WTC11 (cell line): Measurements from ENCODE around the gene INSC. TPM values are rescaled to one million over a fixed set of nuclear protein-coding genes. Genes with fewer than 3 reads are reported as not detected.

Experiments
- ATAC-seq: fragments of 200-7000 bp; cut with Tn5 transposase; 2 replicates; pipeline ENCODE4 v1.10.0; 2021; ENCODE audit warnings: mild to moderate bottlenecking, moderate library complexity
- CTCF ChIA-PET: fragments of 300-600 bp; sonication (Branson Sonifier 250); formaldehyde crosslinking; loops from one replicate; lab custom pipeline; 2021; ENCODE audit warnings: antibody characterized with exemption; lab: Charles Lee
- POLR2A ChIA-PET: fragments of 350-600 bp; sonication (Branson Sonifier 250); formaldehyde crosslinking; loops from one replicate; lab custom pipeline; 2021; ENCODE audit warnings: antibody characterized with exemption; lab: Charles Lee
- DNase-seq: peaks from one replicate; pipeline ENCODE4 v3.0.0; 2021; ENCODE audit warnings: low spot score
- H3K27ac Mint-ChIP-seq: 2 replicates; pipeline ENCODE4 v1.8.0; 2021; ENCODE audit warnings: mixed read lengths
- H3K27me3 Mint-ChIP-seq: 2 replicates; pipeline ENCODE4 v1.8.0; 2021; ENCODE audit warnings: low read depth, mild to moderate bottlenecking, moderate library complexity, mixed read lengths
- H3K36me3 Mint-ChIP-seq: 2 replicates; pipeline ENCODE4 v1.8.0; 2021; ENCODE audit warnings: mixed read lengths
- H3K4me1 Mint-ChIP-seq: 2 replicates; pipeline ENCODE4 v1.8.0; 2022; ENCODE audit warnings: mixed read lengths
- H3K4me3 Mint-ChIP-seq: 2 replicates; pipeline ENCODE4 v1.8.0; 2021; ENCODE audit warnings: mild to moderate bottlenecking, moderate library complexity, mixed read lengths
- H3K9me3 Mint-ChIP-seq: 2 replicates; pipeline ENCODE4 v1.8.0; 2021; ENCODE audit warnings: mixed read lengths
- CREM ChIP-seq: sonication (generic); formaldehyde crosslinking; IDR thresholded peaks from 2 replicates; pipeline ENCODE4 v1.8.1; 2022; ENCODE audit warnings: mild to moderate bottlenecking, missing genetic modification reagents, moderate library complexity
- EMX1 ChIP-seq: fragments of 250-450 bp; sonication (Bioruptor Pico); IDR thresholded peaks from 2 replicates; pipeline ENCODE4 v1.8.0; 2021; ENCODE audit warnings: mild to moderate bottlenecking
- ERG ChIP-seq: fragments of 250-450 bp; sonication (Bioruptor Pico); IDR thresholded peaks from 2 replicates; pipeline ENCODE4 v1.8.0; 2021; ENCODE audit warnings: mild to moderate bottlenecking
- ESRRA ChIP-seq: sonication (generic); formaldehyde crosslinking; IDR thresholded peaks from 2 replicates; pipeline ENCODE4 v1.8.1; 2022; ENCODE audit warnings: mild to moderate bottlenecking, missing genetic modification reagents, borderline replicate concordance
- FOXP1 ChIP-seq: sonication (generic); formaldehyde crosslinking; IDR thresholded peaks from 2 replicates; pipeline ENCODE4 v1.8.0; 2022; ENCODE audit warnings: missing genetic modification reagents, mild to moderate bottlenecking, moderate library complexity, borderline replicate concordance
- FOXP4 ChIP-seq: sonication (generic); formaldehyde crosslinking; IDR thresholded peaks from 2 replicates; pipeline ENCODE4 v1.8.0; 2022; ENCODE audit warnings: mild to moderate bottlenecking, missing genetic modification reagents
- HMGA2 ChIP-seq: fragments of 250-450 bp; sonication (Bioruptor Pico); IDR thresholded peaks from 2 replicates; pipeline ENCODE4 v1.4.0; 2021; ENCODE audit warnings: mild to moderate bottlenecking, moderate library complexity
- JUN ChIP-seq: sonication (generic); formaldehyde crosslinking; IDR thresholded peaks from 2 replicates; pipeline ENCODE4 v1.8.0; 2023; ENCODE audit warnings: mild to moderate bottlenecking, missing genetic modification reagents
- MLX ChIP-seq: sonication (generic); formaldehyde crosslinking; IDR thresholded peaks from 2 replicates; pipeline ENCODE4 v1.8.1; 2023; ENCODE audit warnings: mild to moderate bottlenecking, missing genetic modification reagents, moderate library complexity
- PRRX2 ChIP-seq: fragments of 250-450 bp; sonication (Bioruptor Pico); IDR thresholded peaks from 2 replicates; pipeline ENCODE4 v1.8.0; 2021; ENCODE audit warnings: mild to moderate bottlenecking
- SMAD3 ChIP-seq: sonication (generic); formaldehyde crosslinking; IDR thresholded peaks from 2 replicates; pipeline ENCODE4 v1.8.0; 2022; ENCODE audit warnings: missing genetic modification reagents, mild to moderate bottlenecking, borderline replicate concordance
- ZBTB21 ChIP-seq: sonication (generic); formaldehyde crosslinking; IDR thresholded peaks from 2 replicates; pipeline ENCODE4 v1.8.1; 2023; ENCODE audit warnings: mild to moderate bottlenecking, missing genetic modification reagents, borderline replicate concordance
- ZNF138 ChIP-seq: sonication (generic); formaldehyde crosslinking; conservative IDR thresholded peaks from 2 replicates; pipeline ENCODE4 v1.8.1; 2022; ENCODE audit warnings: mild to moderate bottlenecking, moderate library complexity, missing genetic modification reagents
- ZNF396 ChIP-seq: fragments of 250-450 bp; sonication (Bioruptor Pico); IDR thresholded peaks from 2 replicates; pipeline ENCODE4 v1.8.0; 2021; ENCODE audit warnings: mild to moderate bottlenecking, moderate library complexity, borderline replicate concordance
- ZNF532 ChIP-seq: fragments of 250-450 bp; sonication (Bioruptor Pico); IDR thresholded peaks from 2 replicates; pipeline ENCODE4 v1.9.0; 2021; ENCODE audit warnings: mild to moderate bottlenecking, borderline replicate concordance
- ZNF671 ChIP-seq: fragments of 250-450 bp; sonication (Bioruptor Pico); IDR thresholded peaks from 2 replicates; pipeline ENCODE4 v1.8.0; 2021; ENCODE audit warnings: mild to moderate bottlenecking
- ZSCAN18 ChIP-seq: fragments of 250-450 bp; sonication (Bioruptor Pico); IDR thresholded peaks from 2 replicates; pipeline ENCODE4 v2.1.2; 2022; ENCODE audit warnings: mild to moderate bottlenecking, moderate library complexity
- total RNA-seq: library from RNA; stranded (reverse); gene quantifications from 3 replicates; pipeline ENCODE4 v1.2.3, GENCODE V29; 2021
- TF ChIP-seq, protein P1 (sequence below): sonication (generic); formaldehyde crosslinking; IDR thresholded peaks from 2 replicates; pipeline ENCODE4 v1.8.0; 2022; ENCODE audit warnings: mild to moderate bottlenecking, missing genetic modification reagents
- TF ChIP-seq, protein P2 (sequence below): sonication (generic); formaldehyde crosslinking; IDR thresholded peaks from 2 replicates; pipeline ENCODE4 v1.8.1; 2023; ENCODE audit warnings: mild to moderate bottlenecking, missing genetic modification reagents

The INSC gene
- total RNA-seq, 1 experiment from 2014 or later, result 0.44 TPM

DNA sequence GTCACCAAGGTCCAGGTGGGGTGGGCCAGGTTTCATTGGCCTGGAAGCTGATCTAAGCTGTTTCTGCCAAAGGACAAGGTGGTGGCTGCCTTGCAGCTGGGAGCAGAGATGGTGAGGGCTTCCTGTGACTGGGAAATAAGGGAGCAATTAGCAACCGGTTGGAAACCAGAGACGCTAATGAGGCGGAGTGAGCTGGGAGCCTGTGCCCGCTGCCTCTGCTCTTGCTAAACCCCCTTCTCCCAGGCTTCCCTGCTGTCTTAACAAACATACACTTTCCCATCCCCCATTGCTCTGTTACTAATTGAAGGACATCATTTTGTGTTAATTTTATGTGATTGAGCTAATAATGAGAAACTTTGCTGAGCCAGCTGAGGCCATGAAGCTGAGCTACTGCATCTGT lies 121.8 kb downstream of the INSC start:
- no peaks in the 10 kb centered on the region for H3K27me3 Mint-ChIP-seq
- TF ChIP-seq ZBTB21 (CRISPR knock-in tag) (no peak), ZNF396 (CRISPR knock-in tag) (no peak), PRRX2 (CRISPR knock-in tag) (no peak), ZNF532 (CRISPR knock-in tag) (no peak), ERG (CRISPR knock-in tag) (no peak), MLX (CRISPR knock-in tag) (no peak), JUN (no peak), ZNF671 (CRISPR knock-in tag) (no peak), ZNF138 (no peak), FOXP1 (no peak), ZSCAN18 (CRISPR knock-in tag) (no peak), CREM (CRISPR knock-in tag) (no peak), EMX1 (CRISPR knock-in tag) (no peak), HMGA2 (CRISPR knock-in tag) (no peak)
- TF ChIP-seq, protein P1, sequence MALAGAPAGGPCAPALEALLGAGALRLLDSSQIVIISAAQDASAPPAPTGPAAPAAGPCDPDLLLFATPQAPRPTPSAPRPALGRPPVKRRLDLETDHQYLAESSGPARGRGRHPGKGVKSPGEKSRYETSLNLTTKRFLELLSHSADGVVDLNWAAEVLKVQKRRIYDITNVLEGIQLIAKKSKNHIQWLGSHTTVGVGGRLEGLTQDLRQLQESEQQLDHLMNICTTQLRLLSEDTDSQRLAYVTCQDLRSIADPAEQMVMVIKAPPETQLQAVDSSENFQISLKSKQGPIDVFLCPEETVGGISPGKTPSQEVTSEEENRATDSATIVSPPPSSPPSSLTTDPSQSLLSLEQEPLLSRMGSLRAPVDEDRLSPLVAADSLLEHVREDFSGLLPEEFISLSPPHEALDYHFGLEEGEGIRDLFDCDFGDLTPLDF, result no peak
- peaks cover 20% of the 10 kb centered on the region for H3K4me1 Mint-ChIP-seq
- ChIA-PET POLR2A (no interaction called here), CTCF (interaction anchor here (0.8 to 1.3 kb wide), 2 partner anchors 23 to 328 kb away, joined by 3 read pairs; no protein-coding TSS in a partner anchor)
- H3K36me3 Mint-ChIP-seq, result no peaks in the 10 kb centered on the region
- H3K4me3 Mint-ChIP-seq, result no peak overlapping the region
- no peaks in the 10 kb centered on the region for H3K9me3 Mint-ChIP-seq
- DNase-seq, result no peak
- ATAC-seq, result peak; percentile 81
- H3K27ac Mint-ChIP-seq, result no peak overlapping the region

- no peak overlapping the region for H3K4me3 Mint-ChIP-seq
- CTCF ChIA-PET, result interaction anchor here (1.3 kb wide), 1 partner anchor 164 kb away, joined by 3 read pairs; no protein-coding TSS in a partner anchor
Observed at GRCh38 chr11:15238856-15239255, 124.1 kb downstream of the INSC start.

More at GRCh38 chr11:15238856-15239255, 124.1 kb downstream of the INSC start:
- no peaks in the 10 kb centered on the region for H3K36me3 Mint-ChIP-seq
- H3K4me1 Mint-ChIP-seq, result peaks cover 14% of the 10 kb centered on the region
- ATAC-seq, result no peak
- H3K27me3 Mint-ChIP-seq, result no peaks in the 10 kb centered on the region
- H3K27ac Mint-ChIP-seq, result no peak overlapping the region
- POLR2A ChIA-PET, result no interaction called here
- no peaks in the 10 kb centered on the region for H3K9me3 Mint-ChIP-seq
- no peak for DNase-seq
- TF ChIP-seq ESRRA (CRISPR knock-in tag) (no peak), SMAD3 (CRISPR knock-in tag) (no peak), FOXP4 (CRISPR knock-in tag) (no peak)
- TF ChIP-seq, protein P2, sequence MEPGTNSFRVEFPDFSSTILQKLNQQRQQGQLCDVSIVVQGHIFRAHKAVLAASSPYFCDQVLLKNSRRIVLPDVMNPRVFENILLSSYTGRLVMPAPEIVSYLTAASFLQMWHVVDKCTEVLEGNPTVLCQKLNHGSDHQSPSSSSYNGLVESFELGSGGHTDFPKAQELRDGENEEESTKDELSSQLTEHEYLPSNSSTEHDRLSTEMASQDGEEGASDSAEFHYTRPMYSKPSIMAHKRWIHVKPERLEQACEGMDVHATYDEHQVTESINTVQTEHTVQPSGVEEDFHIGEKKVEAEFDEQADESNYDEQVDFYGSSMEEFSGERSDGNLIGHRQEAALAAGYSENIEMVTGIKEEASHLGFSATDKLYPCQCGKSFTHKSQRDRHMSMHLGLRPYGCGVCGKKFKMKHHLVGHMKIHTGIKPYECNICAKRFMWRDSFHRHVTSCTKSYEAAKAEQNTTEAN (CRISPR knock-in tag), result no peak
- TF ChIP-seq, protein P1, result no peak
